ENCODE measurements around the gene RCSD1. TPM values are rescaled to one million over a fixed set of nuclear protein-coding genes. Genes with fewer than 3 reads are reported as not detected.
"Not testable (repeated sequence)": the region's sequence is repeated elsewhere in the genome, so short reads cannot be mapped to it uniquely, and the experiment has no call there.

The RCSD1 gene
- total RNA-seq, 2 experiments from 2014 or later: 143 to 145 TPM

DNA sequence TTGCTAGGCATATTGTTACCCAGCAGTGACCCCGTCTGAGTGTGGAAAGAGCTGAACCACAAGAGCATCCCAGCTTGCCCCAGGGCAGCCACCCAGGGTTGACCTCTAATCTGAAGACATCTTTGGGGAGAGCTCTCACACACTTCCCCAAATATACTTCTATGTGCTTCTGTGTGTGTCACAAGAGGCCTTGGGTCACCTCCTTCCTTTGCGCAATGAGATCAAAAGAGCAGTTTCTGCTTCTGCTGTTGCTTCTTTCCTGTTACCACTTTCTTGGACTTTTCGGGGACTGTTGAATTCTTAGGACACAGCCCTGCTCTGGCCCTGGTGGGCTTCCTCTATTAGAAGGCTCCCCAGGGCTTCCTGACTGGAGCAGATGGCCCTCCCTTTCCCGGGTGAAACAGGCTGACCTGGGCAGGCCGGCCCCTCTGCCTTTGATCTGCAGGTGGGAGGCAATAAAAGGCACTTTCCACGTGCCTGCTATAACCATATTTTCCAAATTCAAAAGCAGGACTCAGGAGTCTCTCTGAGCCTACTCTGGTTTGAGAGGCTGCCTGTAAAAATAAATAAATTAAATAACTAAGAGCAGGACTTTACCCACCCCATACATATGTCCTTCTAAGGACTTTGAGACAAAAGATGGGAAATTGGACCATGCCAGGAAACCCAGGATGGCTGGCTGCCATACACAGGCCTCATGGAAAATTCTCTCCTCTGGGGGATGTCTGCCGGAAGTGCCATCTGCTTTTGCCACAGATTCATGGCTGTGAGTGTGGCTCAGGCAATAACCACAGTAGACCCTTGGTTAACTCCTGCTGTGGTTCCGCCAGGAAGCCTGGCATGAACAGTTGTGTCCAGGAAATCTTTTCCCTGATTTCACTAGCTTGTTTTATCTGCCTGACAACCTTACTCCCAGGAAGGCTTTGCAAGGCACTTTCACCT, 28.3 kb upstream of the RCSD1 start:
- peak overlapping the region; percentile 83 for H3K27ac Mint-ChIP-seq
- DNase-seq: peak; percentile 40
- peaks cover 42% of the 10 kb centered on the region for H3K4me1 Mint-ChIP-seq (ENCODE audit: low read depth)
- no peaks in the 10 kb centered on the region for H3K27me3 Mint-ChIP-seq (ENCODE audit: low read depth)
- ATAC-seq: peak; percentile 59
- CTCF ChIA-PET: interaction anchor here (0.7 to 5.5 kb wide), 15 partner anchors 7 to 390 kb away, joined by 3 to 334 read pairs (median 8); partner anchors contain the start of gene RCSD1
- H3K9me3 Mint-ChIP-seq (ENCODE audit: insufficient read depth): peaks cover 7% of the 10 kb centered on the region
- peak overlapping the region; percentile 42 for H3K4me3 Mint-ChIP-seq
- POLR2A ChIA-PET: interaction anchor here (1.0 to 4.8 kb wide), 5 partner anchors 28 to 86 kb away, joined by 4 to 96 read pairs (median 9); partner anchors contain the start of gene RCSD1
- peaks cover 4% of the 10 kb centered on the region for H3K36me3 Mint-ChIP-seq (ENCODE audit: low read depth)

DNA sequence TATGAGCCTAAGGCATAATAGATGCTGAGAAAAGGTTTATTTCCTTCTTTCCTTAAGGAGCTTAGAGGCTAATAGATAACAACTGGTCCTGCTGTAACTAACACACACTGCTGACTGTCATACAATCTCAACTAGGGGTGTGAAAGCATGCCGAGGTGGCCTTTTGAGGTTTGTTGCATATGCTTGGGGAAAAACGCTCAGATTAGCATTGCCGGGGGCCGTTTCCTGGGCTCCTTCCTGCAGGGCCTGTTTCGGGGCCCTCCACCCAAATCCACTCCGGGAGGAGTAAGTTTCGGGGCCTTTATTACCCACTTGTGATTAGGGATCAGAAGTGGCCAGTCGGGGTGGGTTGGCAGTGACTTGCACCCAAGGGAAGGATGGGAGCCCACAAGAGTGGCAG, 27.2 kb upstream of the RCSD1 start:
- peaks cover 12% of the 10 kb centered on the region for H3K36me3 Mint-ChIP-seq (ENCODE audit: low read depth)
- H3K27ac Mint-ChIP-seq: peak overlapping the region; percentile 34
- H3K4me3 Mint-ChIP-seq: no peak overlapping the region
- peaks cover 15% of the 10 kb centered on the region for H3K9me3 Mint-ChIP-seq (ENCODE audit: insufficient read depth)
- ChIA-PET CTCF (interaction anchor here (1.0 to 5.5 kb wide), 5 partner anchors 13 to 113 kb away, joined by 3 to 334 read pairs (median 35); partner anchors contain the start of gene RCSD1), POLR2A (interaction anchor here (3.3 to 4.8 kb wide), 2 partner anchors 27 to 33 kb away, joined by 33 to 96 read pairs; partner anchors contain the start of gene RCSD1)
- ATAC-seq (no peak), DNase-seq (no peak)
- peaks cover 42% of the 10 kb centered on the region for H3K4me1 Mint-ChIP-seq (ENCODE audit: low read depth)
- no peaks in the 10 kb centered on the region for H3K27me3 Mint-ChIP-seq (ENCODE audit: low read depth)

DNA sequence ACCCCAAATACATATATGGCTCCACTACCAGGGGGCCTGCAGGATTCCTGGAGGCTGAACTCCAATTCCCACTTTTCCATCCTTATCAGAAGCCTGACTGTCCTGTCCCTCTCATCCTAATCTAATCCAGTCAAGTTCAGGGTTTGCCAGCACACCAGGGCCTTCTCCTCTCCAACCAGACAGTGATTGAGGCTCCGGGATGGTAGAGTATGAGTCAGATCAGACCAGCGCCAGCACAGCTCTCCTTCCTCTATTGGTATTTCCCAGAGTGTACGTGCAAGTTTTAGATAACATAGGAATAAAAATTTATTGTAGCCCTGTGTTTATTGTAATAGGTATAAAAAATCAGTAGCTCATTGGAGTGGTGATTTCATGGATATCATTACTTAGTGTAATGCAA, 24.5 kb upstream of the RCSD1 start:
- POLR2A ChIA-PET: interaction anchor here (1.0 kb wide), 1 partner anchor 26 kb away, joined by 3 read pairs; no protein-coding TSS in a partner anchor
- H3K4me3 Mint-ChIP-seq: no peak overlapping the region
- H3K27ac Mint-ChIP-seq: no peak overlapping the region
- H3K36me3 Mint-ChIP-seq (ENCODE audit: low read depth): peaks cover 20% of the 10 kb centered on the region
- no peaks in the 10 kb centered on the region for H3K27me3 Mint-ChIP-seq (ENCODE audit: low read depth)
- H3K9me3 Mint-ChIP-seq (ENCODE audit: insufficient read depth): peaks cover 32% of the 10 kb centered on the region
- DNase-seq: no peak
- H3K4me1 Mint-ChIP-seq (ENCODE audit: low read depth): peaks cover 28% of the 10 kb centered on the region
- CTCF ChIA-PET: no interaction called here
- no peak for ATAC-seq

DNA sequence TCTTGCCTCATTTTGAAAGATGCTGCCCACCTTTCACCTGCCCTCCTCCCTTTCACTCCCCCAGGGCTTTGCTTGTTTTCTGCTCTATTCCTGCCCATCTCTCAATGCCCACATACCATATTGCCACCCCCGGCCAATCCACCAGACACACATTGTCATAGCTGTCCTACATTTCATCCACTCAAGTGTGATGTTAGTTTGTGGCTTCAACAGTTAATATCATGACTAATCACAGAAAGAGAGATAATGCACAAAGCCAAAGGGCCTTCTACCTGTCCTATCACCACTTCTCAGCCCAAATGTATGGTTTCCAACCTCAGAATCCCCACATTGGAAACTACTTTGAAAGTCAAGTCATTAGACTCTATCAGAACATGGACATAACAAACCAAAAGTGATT, 18.0 kb upstream of the RCSD1 start:
- CTCF ChIA-PET: interaction anchor here (0.8 kb wide), 1 partner anchor 12 kb away, joined by 3 read pairs; no protein-coding TSS in a partner anchor
- H3K27ac Mint-ChIP-seq: no peak overlapping the region
- H3K9me3 Mint-ChIP-seq (ENCODE audit: insufficient read depth): peaks cover 33% of the 10 kb centered on the region
- POLR2A ChIA-PET: no interaction called here
- no peak for ATAC-seq
- H3K4me3 Mint-ChIP-seq: no peak overlapping the region
- peaks cover 20% of the 10 kb centered on the region for H3K4me1 Mint-ChIP-seq (ENCODE audit: low read depth)
- no peak for DNase-seq
- H3K27me3 Mint-ChIP-seq (ENCODE audit: low read depth): no peaks in the 10 kb centered on the region
- H3K36me3 Mint-ChIP-seq (ENCODE audit: low read depth): peaks cover 34% of the 10 kb centered on the region

DNA sequence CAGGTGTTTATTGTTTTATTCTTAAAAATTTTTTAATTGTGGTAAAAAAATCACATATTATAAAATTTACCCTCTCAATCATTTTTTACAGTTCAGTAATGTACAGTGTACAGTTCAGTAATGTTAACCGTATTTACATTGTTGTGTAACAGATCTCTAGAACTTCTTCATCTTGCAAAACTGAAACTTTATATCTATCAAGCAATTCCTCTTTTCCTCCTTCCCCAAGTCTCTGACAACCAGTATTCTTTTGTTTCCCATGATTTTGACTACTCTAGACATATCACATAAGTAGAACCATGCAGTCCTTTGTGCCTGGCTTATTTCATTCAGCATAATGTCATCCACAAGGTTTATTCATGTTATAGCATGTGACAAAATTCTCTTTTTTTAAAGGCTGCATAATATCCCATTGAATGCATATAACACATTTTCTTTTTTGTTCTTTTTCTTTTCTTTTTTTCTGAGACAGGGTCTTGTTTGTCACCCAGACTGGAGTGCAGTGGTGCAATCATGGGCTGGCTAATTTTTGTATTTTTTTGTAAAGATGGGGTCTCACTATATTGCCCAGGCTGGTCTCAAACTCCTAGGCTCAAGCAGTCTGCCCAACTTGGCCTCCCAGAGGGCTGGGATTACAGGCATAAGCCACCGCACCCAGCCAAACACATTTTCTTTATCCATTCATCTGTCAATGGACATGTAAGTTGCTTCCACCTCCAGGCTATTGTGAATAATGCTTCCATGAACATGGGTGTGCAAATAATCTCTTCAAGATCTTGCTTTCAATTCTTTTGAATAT, 17.2 kb upstream of the RCSD1 start:
- Mint-ChIP-seq H3K4me1 (ENCODE audit: low read depth) (peaks cover 28% of the 10 kb centered on the region), H3K27me3 (ENCODE audit: low read depth) (no peaks in the 10 kb centered on the region), H3K4me3 (no peak overlapping the region), H3K36me3 (ENCODE audit: low read depth) (peaks cover 29% of the 10 kb centered on the region), H3K9me3 (ENCODE audit: insufficient read depth) (peaks cover 28% of the 10 kb centered on the region), H3K27ac (no peak overlapping the region)
- no peak for DNase-seq
- no peak for ATAC-seq
- CTCF ChIA-PET: interaction anchor here (0.8 kb wide), 1 partner anchor 13 kb away, joined by 3 read pairs; no protein-coding TSS in a partner anchor
- POLR2A ChIA-PET: no interaction called here

DNA sequence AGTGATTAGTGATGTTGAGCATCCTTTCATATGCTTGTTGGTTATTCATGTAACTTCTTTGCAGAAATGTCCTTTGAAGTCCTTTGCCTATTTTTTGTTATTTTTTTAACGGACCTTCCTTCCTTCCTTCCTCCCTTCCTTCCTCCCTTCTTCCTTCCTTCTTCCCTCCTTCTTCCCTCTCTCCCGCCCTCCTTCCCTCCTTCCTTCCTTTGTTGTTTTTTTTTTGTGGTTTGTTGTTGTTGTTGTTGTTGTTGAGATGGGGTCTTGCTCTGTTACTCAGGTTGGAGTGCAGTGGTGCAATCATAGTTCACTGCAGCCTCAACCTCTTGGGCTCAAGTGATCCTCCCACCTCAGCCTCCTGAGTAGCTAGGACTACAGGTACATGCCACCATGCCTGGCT, 16.0 kb upstream of the RCSD1 start:
- H3K4me3 Mint-ChIP-seq, POLR2A ChIA-PET: not testable (repeated sequence)

DNA sequence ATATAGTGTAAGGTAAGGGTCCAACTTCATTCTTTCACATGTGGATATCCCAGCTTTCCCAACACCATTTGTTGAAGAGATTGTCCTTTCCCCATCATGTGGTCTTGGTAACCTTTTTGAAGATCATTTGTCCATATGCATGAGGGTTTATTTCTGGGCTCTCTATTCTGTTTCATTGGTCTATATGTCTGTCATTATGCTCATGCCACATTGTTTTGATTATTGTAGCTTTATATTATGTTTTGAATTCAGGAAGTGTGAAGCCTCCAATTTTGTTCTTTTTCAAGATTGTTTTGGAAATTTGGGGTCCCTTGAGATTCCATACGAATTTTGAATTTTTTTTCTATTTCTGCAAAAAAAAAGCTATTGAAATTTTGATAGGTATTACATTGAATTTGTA, 15.2 kb upstream of the RCSD1 start:
- POLR2A ChIA-PET: no interaction called here
- ATAC-seq (no peak), DNase-seq (no peak)
- CTCF ChIA-PET: interaction anchor here (0.7 to 5.2 kb wide), 5 partner anchors 13 to 74 kb away, joined by 3 to 57 read pairs (median 3); partner anchors contain the start of gene CREG1
- Mint-ChIP-seq H3K27me3 (ENCODE audit: low read depth) (no peaks in the 10 kb centered on the region), H3K4me1 (ENCODE audit: low read depth) (peaks cover 44% of the 10 kb centered on the region), H3K9me3 (ENCODE audit: insufficient read depth) (peaks cover 13% of the 10 kb centered on the region), H3K36me3 (ENCODE audit: low read depth) (peaks cover 22% of the 10 kb centered on the region), H3K27ac (no peak overlapping the region), H3K4me3 (no peak overlapping the region)

More for the DNA sequence above, 16.0 kb upstream of the RCSD1 start:
- DNase-seq; ATAC-seq; H3K27me3 Mint-ChIP-seq (ENCODE audit: low read depth); H3K27ac Mint-ChIP-seq: not testable (repeated sequence)
- Mint-ChIP-seq H3K9me3 (ENCODE audit: insufficient read depth) (peaks cover 21% of the 10 kb centered on the region), H3K4me1 (ENCODE audit: low read depth) (peaks cover 40% of the 10 kb centered on the region), H3K36me3 (ENCODE audit: low read depth) (peaks cover 28% of the 10 kb centered on the region)
- CTCF ChIA-PET: interaction anchor here (5.2 kb wide), 1 partner anchor 12 kb away, joined by 57 read pairs; no protein-coding TSS in a partner anchor

DNA sequence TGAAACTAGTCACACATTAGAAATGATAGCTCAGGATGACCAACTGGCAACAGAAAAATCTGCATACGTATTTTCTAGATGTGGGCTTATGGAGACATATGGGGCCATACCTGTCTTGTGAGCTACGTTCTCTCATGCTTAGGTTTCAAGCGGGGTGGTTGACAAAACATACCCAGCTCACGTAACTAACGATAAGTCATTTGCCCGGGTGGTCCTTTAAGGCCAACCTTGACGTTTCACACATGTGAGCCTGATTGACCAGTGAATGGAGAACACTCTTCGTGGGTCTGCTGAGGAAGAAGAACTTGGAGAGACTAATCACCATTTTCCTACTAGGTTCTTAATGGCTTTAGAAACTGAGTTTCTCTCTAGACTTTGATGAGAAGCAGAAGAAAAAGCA, 13.5 kb upstream of the RCSD1 start:
- POLR2A ChIA-PET: interaction anchor here (1.2 to 3.6 kb wide), 3 partner anchors 12 to 20 kb away, joined by 4 to 47 read pairs (median 26); partner anchors contain the start of gene RCSD1
- H3K4me1 Mint-ChIP-seq (ENCODE audit: low read depth): peaks cover 55% of the 10 kb centered on the region

DNA sequence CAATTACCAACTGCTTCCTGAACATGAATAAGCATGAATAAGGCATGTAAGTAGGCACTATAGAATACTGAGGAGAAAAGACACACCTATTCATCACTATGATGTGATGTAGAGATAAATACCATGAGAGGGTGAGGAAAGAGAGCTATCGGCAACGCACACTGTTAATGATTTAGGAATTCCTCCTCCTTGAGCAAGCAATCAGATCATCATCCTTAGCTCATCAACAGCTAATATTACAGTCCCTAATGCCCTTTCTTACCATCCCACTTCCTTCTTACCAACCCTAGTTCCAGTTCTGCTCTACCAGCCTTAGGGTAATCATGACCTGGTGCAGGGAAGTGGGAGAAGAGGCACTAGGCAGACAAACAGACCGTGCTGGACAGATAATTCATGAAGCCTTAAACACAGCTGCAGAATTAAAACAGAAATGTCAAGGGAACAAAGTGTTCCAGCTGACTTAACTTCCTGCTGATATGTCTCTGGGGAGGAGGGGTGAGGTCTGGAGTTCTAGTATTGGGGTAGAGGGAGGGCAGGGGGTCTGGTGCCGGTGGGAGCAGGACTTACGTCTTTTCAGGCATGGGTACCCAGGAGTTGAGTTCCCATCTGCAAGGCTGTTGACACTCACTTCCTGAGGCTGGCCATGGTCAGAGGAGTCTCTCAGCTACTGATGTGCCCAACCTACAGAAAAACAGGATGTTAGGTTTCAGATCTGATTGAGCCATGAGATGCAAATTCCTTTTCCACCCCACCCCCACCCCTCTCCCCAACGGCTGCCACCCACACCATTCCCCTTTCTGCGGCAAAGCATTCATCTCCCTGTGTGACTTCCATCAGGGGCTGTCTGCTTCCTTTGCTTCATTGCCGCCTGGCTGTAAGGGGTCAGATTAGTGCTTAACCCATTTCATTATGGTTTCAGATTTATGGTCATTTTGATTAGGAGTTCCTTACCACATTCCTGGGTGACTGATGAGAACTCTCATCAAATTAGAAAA, 12.6 kb upstream of the RCSD1 start:
- Mint-ChIP-seq H3K4me1 (ENCODE audit: low read depth) (peaks cover 58% of the 10 kb centered on the region), H3K27ac (peak overlapping the region; percentile 95), H3K4me3 (peak overlapping the region; percentile 68), H3K27me3 (ENCODE audit: low read depth) (no peaks in the 10 kb centered on the region), H3K9me3 (ENCODE audit: insufficient read depth) (peaks cover 10% of the 10 kb centered on the region), H3K36me3 (ENCODE audit: low read depth) (peaks cover 15% of the 10 kb centered on the region)
- ATAC-seq (peak; percentile 86), DNase-seq (peak; percentile 45)
- POLR2A ChIA-PET: interaction anchor here (1.2 to 3.6 kb wide), 3 partner anchors 11 to 19 kb away, joined by 4 to 47 read pairs (median 26); partner anchors contain the start of gene RCSD1
- CTCF ChIA-PET: interaction anchor here (1.0 to 5.2 kb wide), 11 partner anchors 9 to 349 kb away, joined by 3 to 57 read pairs (median 4); no protein-coding TSS in a partner anchor

More for the DNA sequence above, 13.5 kb upstream of the RCSD1 start:
- DNase-seq (no peak), ATAC-seq (no peak)
- H3K36me3 Mint-ChIP-seq (ENCODE audit: low read depth): peaks cover 17% of the 10 kb centered on the region
- H3K27ac Mint-ChIP-seq: peak overlapping the region; percentile 95
- H3K9me3 Mint-ChIP-seq (ENCODE audit: insufficient read depth): peaks cover 10% of the 10 kb centered on the region
- CTCF ChIA-PET: interaction anchor here (1.1 to 5.2 kb wide), 10 partner anchors 8 to 348 kb away, joined by 3 to 57 read pairs (median 4); no protein-coding TSS in a partner anchor
- H3K4me3 Mint-ChIP-seq: peak overlapping the region; percentile 68
- H3K27me3 Mint-ChIP-seq (ENCODE audit: low read depth): no peaks in the 10 kb centered on the region

DNA sequence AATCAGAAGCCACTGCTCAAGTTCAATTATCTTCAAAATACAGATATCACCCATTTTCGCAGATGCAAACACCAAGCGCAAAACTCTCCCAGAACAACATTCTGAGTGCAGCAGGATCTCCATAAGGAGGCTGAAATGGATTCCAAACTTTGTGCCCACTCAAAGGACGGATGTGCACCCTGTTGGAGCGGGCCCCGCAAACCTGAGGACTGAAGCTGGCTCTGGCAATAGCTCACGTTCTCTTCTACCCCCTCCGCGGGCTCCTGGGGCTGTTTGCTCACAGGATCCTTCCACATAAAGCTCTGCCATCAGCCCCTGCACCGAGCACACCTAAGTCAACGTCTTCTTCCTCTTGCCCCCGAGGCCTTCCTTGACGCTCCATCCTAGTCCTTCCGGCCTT, 11.7 kb upstream of the RCSD1 start:
- peaks cover 10% of the 10 kb centered on the region for H3K9me3 Mint-ChIP-seq (ENCODE audit: insufficient read depth)
- H3K4me1 Mint-ChIP-seq (ENCODE audit: low read depth): peaks cover 61% of the 10 kb centered on the region
- H3K36me3 Mint-ChIP-seq (ENCODE audit: low read depth): peaks cover 15% of the 10 kb centered on the region
- ChIA-PET POLR2A (interaction anchor here (0.9 to 3.6 kb wide), 3 partner anchors 10 to 18 kb away, joined by 4 to 47 read pairs (median 26); partner anchors contain the start of gene RCSD1), CTCF (interaction anchor here (1.0 to 5.2 kb wide), 4 partner anchors 10 to 20 kb away, joined by 3 to 57 read pairs (median 3); no protein-coding TSS in a partner anchor)
- no peaks in the 10 kb centered on the region for H3K27me3 Mint-ChIP-seq (ENCODE audit: low read depth)
- DNase-seq (no peak), ATAC-seq (no peak)
- H3K27ac Mint-ChIP-seq: peak overlapping the region; percentile 95
- no peak overlapping the region for H3K4me3 Mint-ChIP-seq
